SW 1271 (cell line): Measurements from ENCODE around the gene TACC2.
"Not testable (repeated sequence)": the region's sequence is repeated elsewhere in the genome, so short reads cannot be mapped to it uniquely, and the experiment has no call there.

Experiments used
- DNase-seq, 2 experiments: peaks; one replicate each; lab custom pipeline; 2025; lab: John Stamatoyannopoulos, UW

TACC2 gene

DNA sequence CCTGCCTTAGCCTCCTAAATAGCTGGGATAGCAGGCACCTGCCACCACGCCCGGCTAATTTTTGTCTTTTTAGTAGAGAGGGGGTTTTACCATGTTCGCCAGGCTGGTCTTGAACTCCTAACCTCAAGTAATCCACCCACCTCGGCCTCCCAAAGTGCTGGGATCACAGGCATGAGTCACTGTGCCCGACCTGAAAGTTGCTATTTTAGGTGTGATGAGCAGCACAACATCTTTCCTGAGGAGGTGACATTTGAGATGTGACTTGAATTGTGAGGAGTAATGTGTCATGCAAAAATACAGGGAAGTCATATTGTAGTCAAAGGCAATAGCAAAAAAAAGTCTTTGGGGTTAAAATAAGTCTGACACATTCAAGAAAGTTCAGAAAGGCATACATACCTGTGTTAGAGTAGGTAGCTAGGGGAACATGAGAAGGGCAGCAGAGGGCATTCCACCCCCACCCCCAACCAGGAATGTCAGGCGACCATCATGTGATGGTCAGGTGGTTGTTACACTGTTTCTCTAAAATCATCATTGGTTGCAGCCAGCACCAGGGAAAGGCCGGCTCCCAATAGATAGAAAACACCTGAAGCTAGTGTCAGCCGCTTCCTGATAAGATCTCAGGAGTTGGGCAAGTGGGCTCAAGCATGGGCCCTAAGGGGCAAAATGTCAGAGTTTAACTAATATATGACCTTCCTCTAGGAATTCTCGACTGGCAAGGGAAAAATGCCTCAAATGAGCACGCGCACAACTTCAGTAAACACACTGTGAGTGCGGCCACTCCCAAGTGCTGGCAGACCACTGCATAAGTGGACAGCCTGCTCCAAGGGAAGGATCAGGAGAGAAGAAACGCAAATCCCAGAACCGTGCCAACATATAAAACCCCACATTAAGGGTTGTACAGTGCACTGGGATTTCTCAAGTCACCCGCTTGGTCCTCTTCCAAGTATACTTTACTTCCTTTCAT, at the start of gene TACC2:
Gene TACC2 (plus strand): TSS at position 803 of the 964 bp plus-strand sequence. CDS start 32,819 bp downstream, outside the sequence.
- DNase-seq: no peak

DNA sequence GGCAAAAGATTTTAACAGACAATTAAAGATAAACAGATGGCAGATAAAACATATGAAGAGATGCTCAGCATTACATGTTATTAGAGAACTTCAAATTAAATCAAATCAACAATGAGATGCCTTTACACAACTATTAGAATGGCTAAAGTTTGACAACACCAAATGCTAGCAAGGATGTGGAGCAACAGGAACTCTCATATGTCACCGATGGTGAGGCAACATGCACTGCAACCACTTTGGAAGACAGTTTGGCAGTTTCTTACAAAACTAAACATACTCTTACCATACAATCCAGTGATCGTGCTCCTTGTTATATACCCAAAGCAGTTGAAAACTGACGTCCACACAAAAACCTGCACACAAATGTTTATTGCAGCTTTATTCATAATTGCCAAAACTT, 47.4 kb upstream of the TACC2 start:
- no peak for DNase-seq

- peak in 1 of 2 experiments; percentile 14 for DNase-seq
Measured at GRCh38 chr10:121942749-121943416, 46.1 kb upstream of the TACC2 start.

- DNase-seq: no peak
Measured at GRCh38 chr10:121947343-121948330, 41.3 kb upstream of the TACC2 start.

DNA sequence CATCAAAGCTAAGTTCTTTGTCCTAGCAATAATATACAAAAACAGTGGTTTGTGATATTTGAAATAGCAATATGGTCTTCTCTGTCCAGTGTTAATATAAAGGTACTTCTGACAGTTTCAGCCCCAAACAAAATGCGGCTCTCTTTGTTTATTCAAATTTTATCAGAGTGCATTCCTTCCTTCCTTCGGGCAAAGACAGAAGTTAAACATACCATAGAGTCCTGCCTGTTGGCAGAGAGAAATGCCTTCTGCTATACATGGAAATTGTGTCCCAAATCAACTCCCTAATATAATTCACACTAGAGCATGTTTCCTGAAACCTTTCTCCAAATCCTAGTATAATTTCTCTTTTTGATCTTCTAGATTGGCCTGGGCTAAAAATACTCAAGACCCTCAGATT, 39.9 kb upstream of the TACC2 start:
- no peak for DNase-seq

GRCh38 chr10:121949451-121949850, 39.5 kb upstream of the TACC2 start:
- DNase-seq: no peak

GRCh38 chr10:121952226-121952625, 36.7 kb upstream of the TACC2 start:
- DNase-seq: no peak

DNA sequence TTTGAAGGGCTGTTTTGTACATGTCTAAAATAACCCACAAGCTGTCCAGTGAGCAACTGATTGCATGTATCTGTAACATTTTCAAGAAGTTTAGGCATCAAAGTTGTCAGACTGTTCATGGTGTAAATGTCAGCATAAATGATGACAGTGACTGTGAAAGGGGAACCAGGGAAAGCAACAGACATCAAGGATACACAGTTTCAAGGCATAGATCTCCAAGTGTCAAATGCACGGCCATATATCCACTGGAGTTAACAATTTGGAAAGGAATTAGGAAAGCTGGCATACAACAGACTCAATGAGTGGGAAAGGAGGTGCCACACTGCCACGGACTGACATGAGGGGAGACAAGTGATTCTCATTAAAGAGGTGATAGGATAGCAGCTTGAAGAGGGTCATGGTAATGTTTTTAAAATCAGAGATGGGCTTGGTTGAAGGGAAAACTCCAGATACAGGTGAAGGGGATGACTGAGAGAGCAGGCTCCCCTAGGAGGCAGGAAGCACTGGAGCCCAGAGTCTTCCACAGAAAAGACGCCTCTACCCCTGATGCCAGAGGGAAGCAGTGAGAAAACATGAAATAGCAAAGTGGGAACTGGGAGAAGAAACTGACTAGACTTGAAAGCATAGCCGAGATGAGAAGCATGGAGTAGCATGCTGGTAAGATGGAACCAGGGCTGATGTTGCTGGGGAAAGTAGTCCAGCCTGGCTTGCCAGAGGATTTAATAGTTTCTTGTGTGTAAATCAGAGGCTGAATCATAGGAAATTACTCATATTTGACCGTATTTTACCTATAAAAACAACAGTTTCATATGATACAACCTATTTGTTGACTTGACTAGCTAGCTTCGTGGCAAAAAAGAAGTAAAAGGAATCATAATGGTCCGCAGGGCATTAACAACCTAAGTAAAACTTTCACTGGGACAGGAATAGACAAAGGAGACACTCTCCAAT, 32.6 kb upstream of the TACC2 start:
- peak in 1 of 2 experiments; percentile 36 for DNase-seq

- DNase-seq: no peak
Measured at GRCh38 chr10:121959671-121960070, 29.3 kb upstream of the TACC2 start.

- no peak for DNase-seq
Measured at GRCh38 chr10:121961456-121961855, 27.5 kb upstream of the TACC2 start.

DNA sequence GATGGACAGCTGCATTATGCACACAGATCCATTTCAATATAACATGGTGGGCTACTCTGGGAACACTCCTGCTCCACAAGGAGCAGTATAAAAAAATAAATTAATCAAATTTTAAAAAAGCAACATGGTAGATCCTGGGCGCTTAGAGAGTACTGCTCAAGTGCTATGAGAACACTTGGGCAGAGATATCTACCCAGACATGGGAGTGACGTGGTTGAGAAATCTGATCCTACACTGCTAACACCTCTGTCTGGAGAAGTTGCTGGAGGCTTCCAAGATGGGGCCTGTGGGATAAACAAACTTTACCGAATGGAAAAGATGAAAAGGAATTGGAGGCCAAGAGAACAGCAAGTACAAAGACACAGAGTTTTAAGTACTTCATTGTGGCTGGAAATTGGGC, 23.0 kb upstream of the TACC2 start:
- DNase-seq: no peak

DNA sequence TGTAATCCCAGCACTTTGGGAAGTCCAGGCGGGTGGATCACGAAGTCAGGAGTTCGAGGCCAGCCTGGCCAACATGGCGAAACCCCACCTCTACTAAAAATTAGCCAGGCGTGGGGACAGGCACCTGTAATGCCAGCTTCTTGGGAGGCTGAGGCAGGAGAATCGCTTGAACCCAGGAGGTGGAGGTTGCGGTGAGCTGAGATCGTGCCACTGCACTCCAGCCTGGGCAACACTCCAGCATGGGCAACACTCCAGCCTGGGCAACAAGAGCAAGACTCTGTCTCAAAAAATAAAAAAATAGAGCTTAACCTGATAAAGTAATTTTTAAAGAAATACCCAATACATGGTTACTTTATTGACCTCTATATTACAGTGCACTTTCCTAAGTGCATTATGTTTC, 19.9 kb upstream of the TACC2 start:
- not testable (repeated sequence) for DNase-seq

- DNase-seq: peak in 1 of 2 experiments; percentile 27
Measured at GRCh38 chr10:121974019-121974534, 14.9 kb upstream of the TACC2 start.

GRCh38 chr10:121974535-121975294, 14.2 kb upstream of the TACC2 start, which contains the start of gene NSMCE4A:
TSS of gene NSMCE4A (minus strand) at chr10:121975217. CDS start at chr10:121975165, 52 bp downstream.
- DNase-seq: peak in 1 of 2 experiments; percentile 44

DNA sequence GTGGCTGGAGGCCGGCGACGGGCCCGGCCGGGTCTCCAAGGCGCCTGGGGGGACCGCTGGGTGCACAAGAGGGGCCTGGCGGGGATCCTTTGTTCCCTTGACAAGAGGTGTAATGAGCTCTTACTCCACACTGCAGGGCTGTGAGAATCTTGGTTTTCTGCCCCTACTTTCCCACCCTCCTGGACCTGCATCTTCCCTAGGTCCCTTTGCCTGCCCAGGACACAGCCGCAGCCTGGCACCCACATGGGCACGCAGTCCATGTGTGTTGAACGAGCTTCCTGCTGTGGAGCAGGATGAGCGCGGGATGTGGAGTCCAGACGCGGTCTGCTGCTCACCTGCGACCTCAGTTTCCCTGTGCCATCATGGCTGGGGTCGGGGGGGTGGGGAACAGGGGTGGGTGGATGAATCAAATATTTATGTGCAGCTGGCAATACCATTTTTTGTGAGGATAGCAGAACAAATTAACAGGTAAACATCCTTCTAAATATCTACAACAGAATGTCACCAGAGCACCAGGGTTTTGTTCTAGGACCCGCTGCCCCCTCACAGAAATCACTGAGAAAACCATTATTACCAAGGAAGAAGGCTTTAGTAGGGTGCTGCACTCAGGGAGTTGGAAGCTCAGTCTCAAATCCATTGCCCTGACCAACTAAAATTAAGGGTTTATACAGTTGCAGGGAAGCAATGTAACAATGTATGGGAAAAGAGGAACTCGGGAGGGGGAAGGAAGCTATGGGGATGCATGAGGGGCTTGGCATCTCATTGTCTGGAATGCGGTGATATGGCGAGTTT, 13.5 kb upstream of the TACC2 start:
- DNase-seq: no peak

DNA sequence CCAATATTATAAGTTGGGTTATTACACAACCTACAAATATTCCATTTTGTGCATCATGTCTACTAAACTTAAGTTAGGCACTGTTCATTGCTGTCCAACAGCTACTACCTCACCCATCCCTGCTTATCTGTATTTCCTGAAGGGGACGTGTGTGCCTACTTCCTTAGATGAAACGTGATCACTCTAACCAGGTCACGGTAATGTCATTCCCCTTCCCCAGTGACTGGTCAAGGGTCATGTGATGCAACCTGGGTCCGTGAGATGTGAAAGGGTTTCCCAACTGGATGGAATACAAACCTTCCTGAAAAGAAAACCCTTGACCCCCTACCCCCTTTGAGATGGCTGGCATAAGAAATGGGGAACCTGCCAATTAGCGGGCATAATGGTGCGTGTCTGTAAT, 12.4 kb upstream of the TACC2 start:
- DNase-seq: no peak

GRCh38 chr10:121978511-121978910, 10.5 kb upstream of the TACC2 start:
- DNase-seq: no peak

DNA sequence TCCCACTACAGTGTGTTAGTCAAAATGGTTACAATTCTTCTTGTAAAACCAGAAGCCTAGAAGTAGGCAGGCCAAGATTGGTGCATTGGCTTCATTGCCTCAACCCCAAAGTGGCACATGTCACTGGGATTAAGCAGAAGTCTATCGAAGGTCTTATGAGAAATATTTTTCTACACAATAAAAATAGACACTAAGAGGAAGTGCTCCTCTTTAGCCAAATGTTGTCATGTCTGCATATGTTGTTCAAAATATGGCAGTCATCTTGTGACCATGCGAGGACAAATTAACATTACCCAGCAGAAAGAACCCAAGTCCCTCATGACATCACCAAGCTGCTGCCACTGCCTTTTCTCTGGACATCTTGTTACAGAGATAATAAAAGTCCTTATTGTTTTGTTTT, 7.6 kb upstream of the TACC2 start:
- no peak for DNase-seq

GRCh38 chr10:121983852-121984251, 5.1 kb upstream of the TACC2 start:
- no peak for DNase-seq
